SK-N-SH (cell line): ENCODE measurements around the gene NCSTN. TPM values are rescaled to one million over a fixed set of nuclear protein-coding genes. Genes with fewer than 3 reads are reported as not detected.

Source experiments
- CTCF ChIA-PET: fragments of 300-600, 350-600 bp; formaldehyde crosslinking; extraction: SDS; loops from one replicate; lab custom pipeline; 2021; lab: Yijun Ruan, JAX
- POLR2A ChIA-PET: fragments of 350-600 bp; sonication (Branson Sonifier 250); formaldehyde crosslinking; extraction: SDS; loops from one replicate; lab custom pipeline; 2020; ENCODE audit warnings: antibody characterized with exemption, inconsistent platforms; lab: Yijun Ruan, JAX
- DNase-seq: peaks from one replicate; pipeline ENCODE4 v3.0.0; 2012
- H2AFZ ChIP-seq: fragments of 200-600 bp; sonication (generic); 2 replicates; pipeline ENCODE4 v1.8.1; 2016; ENCODE audit warnings: antibody characterized with exemption, mild to moderate bottlenecking, low read depth
- H3F3A ChIP-seq: fragments of 200-600 bp; sonication (generic); replicated peaks from 2 replicates; pipeline ENCODE3; 2016; ENCODE audit warnings: antibody characterized with exemption, mild to moderate bottlenecking; ENCODE audit not compliant: insufficient read depth
- H3K27ac ChIP-seq, 2 experiments: fragments of 200-500 bp in 1 of 2; fragments of 200-600 bp in 1 of 2; sonication (Bioruptor generic) in 1 of 2; sonication (generic), shearing (Covaris generic) in 1 of 2; 2 replicates each; pipeline versions ENCODE4 v1.5.1 to v1.6.1; 2014 to 2016; ENCODE audit warnings: low read depth in 2 of 2, inconsistent platforms in 1 of 2, low read length in 1 of 2, mild to moderate bottlenecking in 1 of 2, mixed read lengths in 1 of 2
- H3K27me3 ChIP-seq: fragments of 200-600 bp; sonication (generic), shearing (Covaris generic); 2 replicates; pipeline ENCODE4 v1.6.1; 2016; ENCODE audit warnings: mixed run types; ENCODE audit not compliant: insufficient read depth
- H3K36me3 ChIP-seq, 2 experiments: fragments of 200-500 bp in 1 of 2; fragments of 200-600 bp in 1 of 2; sonication (Bioruptor generic) in 1 of 2; sonication (generic) in 1 of 2; replicated peaks in 1 of 2; 2 replicates each; pipeline versions ENCODE3 to v1.5.1; 2014 to 2016; ENCODE audit warnings: low read length in 1 of 2, mild to moderate bottlenecking in 1 of 2; ENCODE audit not compliant: insufficient read depth in 2 of 2, control insufficient read depth in 1 of 2
- H3K4me1 ChIP-seq, 2 experiments: fragments of 200-500 bp in 1 of 2; fragments of 200-600 bp in 1 of 2; sonication (Bioruptor generic) in 1 of 2; sonication (generic), shearing (Covaris generic) in 1 of 2; 2 replicates each; pipeline versions ENCODE4 v1.5.1 to v1.6.1; 2014 to 2016; ENCODE audit warnings: low read depth in 1 of 2, low read length in 1 of 2, mixed run types in 1 of 2; ENCODE audit not compliant: insufficient read depth in 2 of 2, control insufficient read depth in 1 of 2
- H3K4me2 ChIP-seq: fragments of 200-600 bp; sonication (generic), shearing (Covaris generic); 2 replicates; pipeline ENCODE4 v1.6.1; 2017; ENCODE audit warnings: mixed run types
- H3K4me3 ChIP-seq, 2 experiments: fragments of 200-500 bp in 1 of 2; fragments of 200-600 bp in 1 of 2; sonication (Bioruptor generic) in 1 of 2; sonication (generic), shearing (Covaris generic) in 1 of 2; 2 replicates each; pipeline versions ENCODE4 v1.5.1 to v1.8.1; 2014 to 2016; ENCODE audit warnings: low read depth in 2 of 2, inconsistent platforms in 1 of 2, low read length in 1 of 2, mild to moderate bottlenecking in 1 of 2, mixed read lengths in 1 of 2, moderate library complexity in 1 of 2
- H3K79me2 ChIP-seq: fragments of 200-600 bp; sonication (generic); 2 replicates; pipeline ENCODE4 v1.8.1; 2017; ENCODE audit warnings: mild to moderate bottlenecking; ENCODE audit not compliant: insufficient read depth
- H3K9ac ChIP-seq: fragments of 200-600 bp; sonication (generic); 2 replicates; pipeline ENCODE4 v1.6.1; 2017; ENCODE audit warnings: mixed run types
- H3K9me2 ChIP-seq: fragments of 200-600 bp; sonication (generic); 2 replicates; pipeline ENCODE4 v1.6.1; 2017; ENCODE audit warnings: mixed run types
- H3K9me3 ChIP-seq: fragments of 200-600 bp; sonication (generic); 2 replicates; pipeline ENCODE4 v1.6.1; 2017; ENCODE audit warnings: mixed run types, mild to moderate bottlenecking, moderate library complexity
- H4K20me1 ChIP-seq: fragments of 200-600 bp; sonication (generic); 2 replicates; pipeline ENCODE4 v1.6.1; 2017; ENCODE audit warnings: mild to moderate bottlenecking, mixed run types; ENCODE audit not compliant: insufficient read depth
- CHD2 ChIP-seq: fragments of 150-350 bp; IDR thresholded peaks from 2 replicates; pipeline ENCODE4 v1.6.1; 2018; ENCODE audit warnings: low read length; ENCODE audit not compliant: partially characterized antibody
- EP300 ChIP-seq, 2 experiments: IDR thresholded peaks; 2 replicates each; pipeline versions ENCODE4 v1.4.0 to v1.6.1; 2012; ENCODE audit warnings: borderline replicate concordance in 1 of 2, low read depth in 1 of 2, low read length in 1 of 2
- FOSL2 ChIP-seq: IDR thresholded peaks from 2 replicates; pipeline ENCODE4 v1.4.0; 2012; ENCODE audit warnings: low read depth, mild to moderate bottlenecking, moderate library complexity, borderline replicate concordance
- FOXJ3 ChIP-seq: sonication (generic); formaldehyde crosslinking; IDR thresholded peaks from 2 replicates; pipeline ENCODE4 v1.5.1; 2020; ENCODE audit warnings: mild to moderate bottlenecking, missing genetic modification reagents
- GABPA ChIP-seq: IDR thresholded peaks from 2 replicates; pipeline ENCODE4 v1.4.0; 2012; ENCODE audit warnings: low read depth, mild to moderate bottlenecking
- GATA2 ChIP-seq: sonication (generic); formaldehyde crosslinking; IDR thresholded peaks from 2 replicates; pipeline ENCODE4 v1.5.0; 2020; ENCODE audit warnings: mild to moderate bottlenecking, missing genetic modification reagents
- JUND ChIP-seq: IDR thresholded peaks from 2 replicates; pipeline ENCODE4 v1.4.0; 2012
- POLR2AphosphoS5 ChIP-seq: IDR thresholded peaks from 2 replicates; pipeline ENCODE4 v1.6.1; 2012; ENCODE audit warnings: low read depth, low read length
- RAD21 ChIP-seq: IDR thresholded peaks from 2 replicates; pipeline ENCODE4 v1.6.1; 2012; ENCODE audit warnings: mild to moderate bottlenecking, low read length
- RFX5 ChIP-seq: IDR thresholded peaks from 2 replicates; pipeline ENCODE4 v1.6.1; 2012; ENCODE audit warnings: mild to moderate bottlenecking, improper control_type of control experiment, low read length
- RXRA ChIP-seq: IDR thresholded peaks from 2 replicates; pipeline ENCODE4 v1.4.0; 2012; ENCODE audit warnings: low read depth, mild to moderate bottlenecking, borderline replicate concordance
- SIN3A ChIP-seq: IDR thresholded peaks from 2 replicates; pipeline ENCODE4 v1.6.1; 2012; ENCODE audit warnings: low read depth, mild to moderate bottlenecking, low read length, moderate library complexity, borderline replicate concordance
- TEAD4 ChIP-seq: IDR thresholded peaks from 2 replicates; pipeline ENCODE4 v1.4.0; 2012; ENCODE audit warnings: mild to moderate bottlenecking, borderline replicate concordance; ENCODE audit not compliant: insufficient read depth
- WGBS: methylation state at CpG from one replicate; pipeline ENCODE4 v1.1.6; 2017; ENCODE audit warnings: low lambda C conversion rate; 5-methylcytosine and 5-hydroxymethylcytosine counted together
- polyA plus RNA-seq, 3 experiments: library from polyadenylated mRNA; depleted of rRNA; stranded (reverse); fragments of >200 nt; gene quantifications; 2 replicates each; pipeline ENCODE4 v1.2.3, GENCODE V29; 2012
- TF ChIP-seq, protein P1 (sequence below): IDR thresholded peaks from 2 replicates; pipeline ENCODE4 v1.4.0; 2012; ENCODE audit warnings: low read depth
- TF ChIP-seq, protein P2 (sequence below): IDR thresholded peaks from 2 replicates; pipeline ENCODE4 v1.4.0; 2012; ENCODE audit warnings: low read depth, borderline replicate concordance
- TF ChIP-seq, protein P3 (sequence below): fragments of 150-350 bp; IDR thresholded peaks from 2 replicates; pipeline ENCODE4 v1.6.1; 2016; ENCODE audit warnings: mild to moderate bottlenecking, low read depth, low read length
- TF ChIP-seq, protein P4 (sequence below): IDR thresholded peaks from 2 replicates; pipeline ENCODE4 v1.6.1; 2012; ENCODE audit warnings: mild to moderate bottlenecking, low read depth, low read length, moderate library complexity
- TF ChIP-seq, protein P5 (sequence below): fragments of 200-600 bp; sonication (generic); IDR thresholded peaks from 2 replicates; pipeline ENCODE4 v1.6.1; 2017; ENCODE audit warnings: antibody characterized with exemption, mild to moderate bottlenecking, moderate library complexity
- TF ChIP-seq, protein P6 (sequence below): IDR thresholded peaks from 2 replicates; pipeline ENCODE4; 2012

NCSTN gene
- polyA plus RNA-seq, 1 of the 3 experiments (the other 2 are of a cell fraction) = 165 TPM

DNA sequence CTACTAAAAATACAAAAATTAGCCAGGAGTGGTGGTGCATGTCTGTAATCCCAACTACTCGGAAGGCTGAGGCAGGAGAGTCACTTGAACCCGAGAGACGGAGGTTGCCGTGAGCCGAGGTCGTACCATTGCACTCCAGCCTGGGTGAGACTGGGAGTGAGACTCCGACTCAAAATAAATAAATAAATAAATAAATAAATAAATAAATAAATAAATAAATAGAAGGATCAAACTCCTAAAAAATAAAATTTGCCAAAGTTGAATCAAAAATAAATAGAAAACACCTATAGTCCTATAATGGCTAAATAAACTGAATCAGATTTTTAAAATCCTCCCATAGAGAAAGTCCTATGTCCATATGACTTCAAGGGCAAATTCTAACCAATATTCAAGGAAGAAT is 43.0 kb upstream of the NCSTN start:
- POLR2A ChIA-PET = no interaction called here
- H3K27ac ChIP-seq = no peak overlapping the region
- no peak for TF ChIP-seq CHD2
- TF ChIP-seq, protein P1, sequence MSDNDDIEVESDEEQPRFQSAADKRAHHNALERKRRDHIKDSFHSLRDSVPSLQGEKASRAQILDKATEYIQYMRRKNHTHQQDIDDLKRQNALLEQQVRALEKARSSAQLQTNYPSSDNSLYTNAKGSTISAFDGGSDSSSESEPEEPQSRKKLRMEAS = no peak
- no peak for TF ChIP-seq GATA2 (CRISPR knock-in tag)
- TF ChIP-seq EP300 (IDR thresholded peaks at IDR 0.05; ENCODE audit: borderline replicate concordance in 1 of 2, low read depth in 1 of 2, low read length in 1 of 2) = no peak
- no peak for TF ChIP-seq SIN3A
- TF ChIP-seq GABPA = no peak
- no peak for TF ChIP-seq RXRA
- no peak for TF ChIP-seq FOSL2
- TF ChIP-seq, protein P2, sequence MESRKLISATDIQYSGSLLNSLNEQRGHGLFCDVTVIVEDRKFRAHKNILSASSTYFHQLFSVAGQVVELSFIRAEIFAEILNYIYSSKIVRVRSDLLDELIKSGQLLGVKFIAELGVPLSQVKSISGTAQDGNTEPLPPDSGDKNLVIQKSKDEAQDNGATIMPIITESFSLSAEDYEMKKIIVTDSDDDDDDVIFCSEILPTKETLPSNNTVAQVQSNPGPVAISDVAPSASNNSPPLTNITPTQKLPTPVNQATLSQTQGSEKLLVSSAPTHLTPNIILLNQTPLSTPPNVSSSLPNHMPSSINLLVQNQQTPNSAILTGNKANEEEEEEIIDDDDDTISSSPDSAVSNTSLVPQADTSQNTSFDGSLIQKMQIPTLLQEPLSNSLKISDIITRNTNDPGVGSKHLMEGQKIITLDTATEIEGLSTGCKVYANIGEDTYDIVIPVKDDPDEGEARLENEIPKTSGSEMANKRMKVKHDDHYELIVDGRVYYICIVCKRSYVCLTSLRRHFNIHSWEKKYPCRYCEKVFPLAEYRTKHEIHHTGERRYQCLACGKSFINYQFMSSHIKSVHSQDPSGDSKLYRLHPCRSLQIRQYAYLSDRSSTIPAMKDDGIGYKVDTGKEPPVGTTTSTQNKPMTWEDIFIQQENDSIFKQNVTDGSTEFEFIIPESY = no peak
- no peak for TF ChIP-seq RAD21
- TF ChIP-seq RFX5 = no peak
- no peak for TF ChIP-seq TEAD4
- no peak for TF ChIP-seq FOXJ3 (CRISPR knock-in tag)
- TF ChIP-seq POLR2AphosphoS5 = no peak
- TF ChIP-seq, protein P3, sequence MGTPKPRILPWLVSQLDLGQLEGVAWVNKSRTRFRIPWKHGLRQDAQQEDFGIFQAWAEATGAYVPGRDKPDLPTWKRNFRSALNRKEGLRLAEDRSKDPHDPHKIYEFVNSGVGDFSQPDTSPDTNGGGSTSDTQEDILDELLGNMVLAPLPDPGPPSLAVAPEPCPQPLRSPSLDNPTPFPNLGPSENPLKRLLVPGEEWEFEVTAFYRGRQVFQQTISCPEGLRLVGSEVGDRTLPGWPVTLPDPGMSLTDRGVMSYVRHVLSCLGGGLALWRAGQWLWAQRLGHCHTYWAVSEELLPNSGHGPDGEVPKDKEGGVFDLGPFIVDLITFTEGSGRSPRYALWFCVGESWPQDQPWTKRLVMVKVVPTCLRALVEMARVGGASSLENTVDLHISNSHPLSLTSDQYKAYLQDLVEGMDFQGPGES = no peak
- TF ChIP-seq, protein P4, sequence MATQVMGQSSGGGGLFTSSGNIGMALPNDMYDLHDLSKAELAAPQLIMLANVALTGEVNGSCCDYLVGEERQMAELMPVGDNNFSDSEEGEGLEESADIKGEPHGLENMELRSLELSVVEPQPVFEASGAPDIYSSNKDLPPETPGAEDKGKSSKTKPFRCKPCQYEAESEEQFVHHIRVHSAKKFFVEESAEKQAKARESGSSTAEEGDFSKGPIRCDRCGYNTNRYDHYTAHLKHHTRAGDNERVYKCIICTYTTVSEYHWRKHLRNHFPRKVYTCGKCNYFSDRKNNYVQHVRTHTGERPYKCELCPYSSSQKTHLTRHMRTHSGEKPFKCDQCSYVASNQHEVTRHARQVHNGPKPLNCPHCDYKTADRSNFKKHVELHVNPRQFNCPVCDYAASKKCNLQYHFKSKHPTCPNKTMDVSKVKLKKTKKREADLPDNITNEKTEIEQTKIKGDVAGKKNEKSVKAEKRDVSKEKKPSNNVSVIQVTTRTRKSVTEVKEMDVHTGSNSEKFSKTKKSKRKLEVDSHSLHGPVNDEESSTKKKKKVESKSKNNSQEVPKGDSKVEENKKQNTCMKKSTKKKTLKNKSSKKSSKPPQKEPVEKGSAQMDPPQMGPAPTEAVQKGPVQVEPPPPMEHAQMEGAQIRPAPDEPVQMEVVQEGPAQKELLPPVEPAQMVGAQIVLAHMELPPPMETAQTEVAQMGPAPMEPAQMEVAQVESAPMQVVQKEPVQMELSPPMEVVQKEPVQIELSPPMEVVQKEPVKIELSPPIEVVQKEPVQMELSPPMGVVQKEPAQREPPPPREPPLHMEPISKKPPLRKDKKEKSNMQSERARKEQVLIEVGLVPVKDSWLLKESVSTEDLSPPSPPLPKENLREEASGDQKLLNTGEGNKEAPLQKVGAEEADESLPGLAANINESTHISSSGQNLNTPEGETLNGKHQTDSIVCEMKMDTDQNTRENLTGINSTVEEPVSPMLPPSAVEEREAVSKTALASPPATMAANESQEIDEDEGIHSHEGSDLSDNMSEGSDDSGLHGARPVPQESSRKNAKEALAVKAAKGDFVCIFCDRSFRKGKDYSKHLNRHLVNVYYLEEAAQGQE = no peak
- TF ChIP-seq, protein P5, sequence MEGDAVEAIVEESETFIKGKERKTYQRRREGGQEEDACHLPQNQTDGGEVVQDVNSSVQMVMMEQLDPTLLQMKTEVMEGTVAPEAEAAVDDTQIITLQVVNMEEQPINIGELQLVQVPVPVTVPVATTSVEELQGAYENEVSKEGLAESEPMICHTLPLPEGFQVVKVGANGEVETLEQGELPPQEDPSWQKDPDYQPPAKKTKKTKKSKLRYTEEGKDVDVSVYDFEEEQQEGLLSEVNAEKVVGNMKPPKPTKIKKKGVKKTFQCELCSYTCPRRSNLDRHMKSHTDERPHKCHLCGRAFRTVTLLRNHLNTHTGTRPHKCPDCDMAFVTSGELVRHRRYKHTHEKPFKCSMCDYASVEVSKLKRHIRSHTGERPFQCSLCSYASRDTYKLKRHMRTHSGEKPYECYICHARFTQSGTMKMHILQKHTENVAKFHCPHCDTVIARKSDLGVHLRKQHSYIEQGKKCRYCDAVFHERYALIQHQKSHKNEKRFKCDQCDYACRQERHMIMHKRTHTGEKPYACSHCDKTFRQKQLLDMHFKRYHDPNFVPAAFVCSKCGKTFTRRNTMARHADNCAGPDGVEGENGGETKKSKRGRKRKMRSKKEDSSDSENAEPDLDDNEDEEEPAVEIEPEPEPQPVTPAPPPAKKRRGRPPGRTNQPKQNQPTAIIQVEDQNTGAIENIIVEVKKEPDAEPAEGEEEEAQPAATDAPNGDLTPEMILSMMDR = no peak
- no peak for TF ChIP-seq JUND
- TF ChIP-seq, protein P6, sequence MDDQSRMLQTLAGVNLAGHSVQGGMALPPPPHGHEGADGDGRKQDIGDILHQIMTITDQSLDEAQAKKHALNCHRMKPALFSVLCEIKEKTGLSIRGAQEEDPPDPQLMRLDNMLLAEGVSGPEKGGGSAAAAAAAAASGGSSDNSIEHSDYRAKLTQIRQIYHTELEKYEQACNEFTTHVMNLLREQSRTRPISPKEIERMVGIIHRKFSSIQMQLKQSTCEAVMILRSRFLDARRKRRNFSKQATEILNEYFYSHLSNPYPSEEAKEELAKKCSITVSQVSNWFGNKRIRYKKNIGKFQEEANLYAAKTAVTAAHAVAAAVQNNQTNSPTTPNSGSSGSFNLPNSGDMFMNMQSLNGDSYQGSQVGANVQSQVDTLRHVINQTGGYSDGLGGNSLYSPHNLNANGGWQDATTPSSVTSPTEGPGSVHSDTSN = no peak
- peaks cover 81 to 91% of the 10 kb centered on the region in 2 experiments for H3K36me3 ChIP-seq
- CTCF ChIA-PET = interaction anchor here (1.3 to 5.2 kb wide), 4 partner anchors 8 to 107 kb away, joined by 4 to 49 read pairs (median 4); partner anchors contain the start of gene PEX19
- peaks cover 11% of the 10 kb centered on the region for H3F3A ChIP-seq
- no peak overlapping the region for H3K4me3 ChIP-seq
- no peaks in the 10 kb centered on the region for H3K4me1 ChIP-seq
- no peak overlapping the region for H2AFZ ChIP-seq
- no peaks in the 10 kb centered on the region for H3K9me3 ChIP-seq
- H4K20me1 ChIP-seq = no peaks in the 10 kb centered on the region
- no peaks in the 10 kb centered on the region for H3K9me2 ChIP-seq
- DNase-seq = no peak
- H3K9ac ChIP-seq = no peak overlapping the region
- 90% methylated on average over 7 of the region's 7 CpGs for WGBS
- no peak overlapping the region for H3K4me2 ChIP-seq
- H3K79me2 ChIP-seq = peaks cover 25% of the 10 kb centered on the region; the same call in 1 of the 2 replicates
- no peaks in the 10 kb centered on the region for H3K27me3 ChIP-seq
